IPS-NIHi11 (cell line): ENCODE measurements around the gene CACNG8.
"Not testable (repeated sequence)": the region's sequence is repeated elsewhere in the genome, so short reads cannot be mapped to it uniquely, and the experiment has no call there.

Experiments
- DNase-seq: peaks from one replicate; pipeline ENCODE4 v3.0.0; 2012; ENCODE audit warnings: mixed read lengths, low spot score

CACNG8 gene

DNA sequence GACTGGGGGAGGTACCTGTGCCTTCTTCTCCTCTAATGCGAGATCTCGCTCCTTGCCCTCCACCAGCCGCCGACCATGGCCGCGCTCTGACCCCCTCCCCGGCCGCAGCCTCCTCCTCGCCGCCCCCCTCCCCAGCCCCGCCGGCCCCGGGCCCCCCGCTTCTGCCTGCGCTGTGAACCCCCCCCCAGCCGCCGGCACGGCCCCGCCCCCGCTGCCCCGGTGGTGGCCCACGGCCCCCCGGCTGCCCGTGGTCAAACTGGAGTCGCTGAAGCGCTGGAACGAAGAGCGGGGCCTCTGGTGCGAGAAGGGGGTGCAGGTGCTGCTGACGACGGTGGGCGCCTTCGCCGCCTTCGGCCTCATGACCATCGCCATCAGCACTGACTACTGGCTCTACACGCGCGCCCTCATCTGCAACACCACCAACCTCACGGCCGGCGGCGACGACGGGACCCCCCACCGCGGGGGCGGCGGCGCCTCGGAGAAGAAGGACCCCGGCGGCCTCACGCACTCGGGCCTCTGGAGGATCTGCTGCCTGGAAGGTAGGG lies at the start of gene CACNG8:
TSS of gene CACNG8 (plus strand) at position 51 of the 545 bp plus-strand sequence.
- peak; percentile 61 for DNase-seq

DNA sequence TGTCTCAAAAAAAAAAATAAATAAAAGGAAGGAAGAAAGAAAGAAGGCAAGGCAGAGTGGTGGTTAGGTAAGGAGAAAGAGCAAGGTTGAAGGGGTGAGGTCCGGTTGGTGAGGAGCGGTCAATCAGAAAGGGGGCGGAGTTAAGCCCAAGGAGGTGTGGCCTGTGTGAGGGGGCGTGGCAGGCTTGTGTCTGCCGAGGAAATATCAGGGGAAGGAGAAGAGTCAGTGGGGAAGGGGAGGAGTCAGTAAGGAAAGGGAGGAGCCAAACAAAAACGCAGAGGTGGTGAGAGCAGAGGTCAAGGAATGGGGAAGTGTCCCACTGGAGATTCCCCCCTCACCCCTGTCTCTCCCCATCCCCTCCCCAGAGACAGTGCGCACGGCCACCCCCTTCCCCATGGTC lies 47.7 kb upstream of the CACNG8 start:
- DNase-seq, result peak; percentile 83

DNA sequence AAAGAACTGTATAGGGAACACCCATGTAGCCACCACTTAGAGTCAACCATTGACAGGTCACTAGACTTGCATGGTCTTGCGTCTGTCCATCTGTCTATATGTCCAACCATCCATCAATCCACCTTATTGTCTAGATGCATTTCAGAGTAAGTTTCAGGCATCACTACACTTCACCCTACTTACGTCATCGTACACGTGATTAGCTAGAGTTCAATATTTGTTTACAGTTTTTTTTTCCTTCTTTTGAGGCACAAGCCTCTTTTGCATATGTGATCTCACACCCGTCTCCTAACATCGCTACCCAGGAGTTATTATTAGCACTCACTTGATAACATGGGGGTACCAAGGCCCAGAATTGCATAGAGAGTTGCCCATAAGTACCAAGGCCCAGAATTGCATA lies 46.7 kb upstream of the CACNG8 start:
- no peak for DNase-seq

DNA sequence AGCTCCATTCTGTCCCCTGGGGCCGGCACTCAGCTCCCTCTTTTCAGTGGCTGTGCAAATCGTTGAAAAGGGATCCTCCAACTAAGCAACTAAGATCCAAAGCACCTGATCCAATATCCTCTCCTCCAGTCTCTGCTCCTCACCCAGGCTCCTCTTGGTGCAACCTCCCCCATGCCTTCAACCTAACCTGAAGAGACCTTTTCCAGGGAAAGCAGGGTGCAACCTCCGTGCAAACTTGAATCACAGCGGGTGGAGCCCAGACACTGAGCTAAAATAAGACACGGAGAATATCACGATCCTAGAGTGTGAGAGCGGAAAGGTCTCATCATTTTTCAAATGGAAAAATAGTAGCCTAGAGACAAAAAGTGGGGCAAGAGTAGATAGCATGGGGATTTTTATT lies 45.4 kb upstream of the CACNG8 start:
- no peak for DNase-seq

DNA sequence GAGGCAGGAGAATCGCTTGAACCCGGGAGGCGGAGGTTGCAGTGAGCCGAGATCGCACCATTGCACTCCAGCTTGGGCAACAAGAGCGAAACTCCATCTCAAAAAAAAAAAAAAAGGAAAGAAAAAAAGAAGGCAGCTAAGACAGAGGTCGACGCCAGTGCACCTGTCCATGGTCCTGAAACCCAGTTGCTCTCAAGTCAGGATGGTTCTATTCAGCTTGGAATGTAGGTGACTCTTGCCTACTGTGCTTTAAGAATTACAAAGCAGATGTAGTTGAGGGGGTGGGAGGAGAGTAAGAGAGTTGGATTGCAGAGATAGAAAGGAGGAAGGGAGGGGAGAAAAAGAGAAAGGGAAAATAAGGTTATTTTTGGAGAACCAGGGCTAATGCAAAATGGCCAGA lies 35.0 kb upstream of the CACNG8 start:
- peak; percentile 92 for DNase-seq

DNA sequence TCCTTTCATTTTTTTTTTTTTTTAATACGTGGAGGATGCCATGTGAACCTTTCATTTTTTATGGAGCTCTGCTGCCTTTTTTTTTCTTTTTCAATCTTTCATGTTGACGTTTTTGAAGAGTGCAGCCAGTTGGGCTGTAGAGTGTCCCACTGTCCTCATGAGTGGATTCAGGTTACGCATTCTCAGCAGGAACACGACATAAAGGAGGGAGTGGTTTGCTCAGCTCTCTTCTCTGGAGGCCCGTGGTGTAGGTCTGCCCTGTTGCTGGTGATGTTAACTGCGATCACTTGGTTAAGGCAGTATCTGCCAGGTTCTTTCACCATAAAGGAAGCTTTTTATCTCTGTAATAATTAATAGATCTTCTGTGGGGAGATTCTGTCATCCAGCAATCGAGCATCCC lies 26.7 kb upstream of the CACNG8 start:
- no peak for DNase-seq

DNA sequence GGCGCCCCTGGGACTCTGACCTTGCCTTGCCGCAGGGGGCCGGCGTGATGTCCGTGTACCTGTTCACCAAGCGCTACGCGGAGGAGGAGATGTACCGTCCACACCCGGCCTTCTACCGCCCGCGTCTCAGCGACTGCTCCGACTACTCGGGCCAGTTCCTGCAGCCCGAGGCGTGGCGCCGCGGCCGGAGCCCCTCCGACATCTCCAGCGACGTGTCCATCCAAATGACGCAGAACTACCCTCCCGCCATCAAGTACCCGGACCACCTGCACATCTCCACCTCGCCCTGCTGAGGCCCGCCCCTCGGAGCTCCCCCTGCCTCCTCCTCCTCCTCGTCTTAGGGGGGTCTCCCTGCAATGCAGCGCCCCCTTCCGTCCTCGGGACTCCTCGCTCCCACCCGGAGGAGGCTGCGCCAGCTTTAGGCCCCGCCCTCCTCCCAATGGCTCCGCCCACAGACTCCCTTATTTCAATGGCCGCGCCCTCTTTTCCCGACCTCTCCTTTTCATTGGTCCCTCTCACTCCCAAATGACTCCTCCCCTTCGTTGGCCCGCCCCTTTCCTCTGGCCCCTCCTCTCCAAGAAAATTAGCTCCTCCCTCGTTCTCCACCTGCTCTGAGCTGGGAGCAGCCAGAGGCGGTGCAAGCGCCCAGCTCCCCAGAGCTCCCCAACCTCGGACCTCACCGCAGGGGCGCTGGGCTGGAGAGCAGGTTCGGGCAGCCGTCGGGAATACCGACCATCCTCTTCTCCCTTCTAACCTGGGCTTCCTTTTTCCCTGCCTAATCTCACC lies 20.5 kb upstream of the CACNG8 start:
- DNase-seq, result peak; percentile 95

DNA sequence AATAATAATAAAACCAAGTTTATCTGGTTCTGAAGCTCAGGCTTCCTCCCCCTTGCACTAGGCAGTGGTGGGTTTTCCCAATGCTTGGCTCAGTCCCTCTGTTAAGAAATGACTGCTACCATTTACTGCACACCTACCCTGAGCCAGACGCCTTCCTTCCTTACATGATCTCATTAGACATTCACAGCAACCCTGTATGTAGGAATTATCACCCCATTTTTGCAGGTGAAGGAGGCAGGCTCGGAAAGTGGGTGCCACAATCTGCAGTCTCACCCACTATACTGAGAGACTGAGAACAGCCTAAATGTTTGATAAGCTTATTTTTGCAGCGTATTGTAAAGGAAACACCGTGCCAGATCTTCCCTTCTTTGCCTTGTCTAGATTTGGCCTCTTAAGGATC lies 18.3 kb upstream of the CACNG8 start:
- no peak for DNase-seq

DNA sequence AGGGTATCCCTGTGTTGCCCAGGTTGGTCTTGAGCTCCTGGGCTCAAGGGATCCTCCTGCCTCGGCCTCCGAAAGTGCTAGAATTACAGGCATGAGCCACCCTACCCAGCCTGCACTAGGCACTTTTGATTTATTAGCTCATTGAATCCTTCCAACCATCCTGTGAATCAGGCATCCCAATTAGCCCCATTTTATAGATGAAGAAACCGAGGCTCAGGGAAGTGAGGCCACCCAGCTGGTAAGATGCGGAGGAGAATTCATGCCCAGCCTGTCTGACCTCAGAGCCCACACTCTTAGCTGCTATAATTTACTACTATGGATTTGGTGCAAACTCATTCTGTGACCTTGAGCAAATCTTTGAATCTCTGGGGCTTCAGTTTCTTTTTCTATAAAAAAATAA lies 17.8 kb upstream of the CACNG8 start:
- no peak for DNase-seq

DNA sequence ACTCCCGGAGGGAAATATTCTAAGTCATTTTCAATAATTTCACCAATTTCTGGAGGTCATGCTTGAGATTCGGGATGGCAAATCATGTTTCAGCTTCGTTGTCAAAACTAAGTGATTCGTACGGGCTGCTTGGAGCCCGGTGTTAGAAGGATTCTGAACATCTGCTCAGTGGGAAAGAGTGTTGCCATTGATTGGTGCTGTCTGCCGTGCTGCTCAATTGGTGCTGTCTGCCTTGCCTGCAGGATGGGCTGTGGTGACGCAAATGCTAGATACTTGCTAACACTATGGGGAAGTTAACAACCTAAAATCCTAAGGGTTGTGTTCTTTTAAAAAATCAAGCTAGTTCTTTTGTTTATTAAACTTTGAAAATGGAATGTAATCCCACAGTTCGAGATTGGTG lies 17.3 kb upstream of the CACNG8 start:
- no peak for DNase-seq

DNA sequence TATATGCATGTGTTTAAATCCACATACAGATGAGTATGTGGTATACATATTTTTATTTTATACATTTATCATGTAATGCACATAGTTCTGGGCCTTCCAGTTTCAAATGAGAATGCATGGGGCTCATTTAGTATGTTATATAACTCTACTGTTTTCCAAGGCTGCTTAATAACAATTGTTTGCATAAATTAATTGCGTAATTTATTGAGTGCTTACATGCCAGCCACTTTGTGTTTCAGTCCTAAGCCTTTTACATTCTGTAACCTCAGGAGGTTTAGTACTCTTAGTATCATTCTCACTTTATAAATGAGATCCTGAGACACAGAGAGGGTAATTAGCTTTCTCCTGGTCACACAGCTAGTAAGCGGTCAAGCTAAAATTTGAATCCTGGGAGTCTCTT lies 16.7 kb upstream of the CACNG8 start:
- DNase-seq, result no peak

DNA sequence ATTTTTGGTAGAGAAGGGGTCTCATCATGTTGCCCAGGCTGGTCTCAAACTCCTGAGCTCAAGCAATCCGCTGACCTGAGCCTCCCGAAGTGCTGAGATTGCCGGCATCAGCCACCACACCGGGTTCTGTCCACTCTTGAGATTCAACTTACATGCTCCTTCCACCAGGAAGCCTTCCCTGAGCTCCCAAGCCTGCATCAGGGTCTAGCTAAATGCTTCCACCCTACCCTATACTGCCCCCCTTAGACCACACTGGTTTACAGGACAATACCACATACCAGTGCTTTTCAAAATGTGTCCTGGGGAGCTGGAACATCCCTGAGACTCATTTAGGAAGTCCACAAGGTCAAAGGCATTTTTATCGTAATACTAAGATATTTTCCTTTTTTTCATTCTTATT lies 15.1 kb upstream of the CACNG8 start:
- peak; percentile 50 for DNase-seq

DNA sequence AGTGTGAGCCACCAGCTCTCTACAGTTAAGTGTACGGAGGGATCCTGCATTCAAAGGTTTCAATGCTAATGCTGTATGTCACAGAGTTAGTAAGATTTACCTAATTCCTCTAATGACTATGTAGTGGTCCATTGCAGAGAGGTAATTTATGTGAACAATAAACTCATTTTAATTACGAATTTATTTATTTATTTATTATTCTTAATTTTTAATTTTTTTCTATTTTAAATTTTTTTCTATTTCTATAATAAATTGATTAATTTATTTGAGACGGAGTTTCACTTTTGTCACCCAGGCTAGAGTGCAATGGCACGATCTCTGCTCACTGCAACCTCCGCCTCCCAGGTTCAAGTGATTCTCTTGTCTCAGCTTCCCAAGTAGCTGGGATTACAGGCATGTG lies 14.1 kb upstream of the CACNG8 start:
- DNase-seq, result not testable (repeated sequence)

DNA sequence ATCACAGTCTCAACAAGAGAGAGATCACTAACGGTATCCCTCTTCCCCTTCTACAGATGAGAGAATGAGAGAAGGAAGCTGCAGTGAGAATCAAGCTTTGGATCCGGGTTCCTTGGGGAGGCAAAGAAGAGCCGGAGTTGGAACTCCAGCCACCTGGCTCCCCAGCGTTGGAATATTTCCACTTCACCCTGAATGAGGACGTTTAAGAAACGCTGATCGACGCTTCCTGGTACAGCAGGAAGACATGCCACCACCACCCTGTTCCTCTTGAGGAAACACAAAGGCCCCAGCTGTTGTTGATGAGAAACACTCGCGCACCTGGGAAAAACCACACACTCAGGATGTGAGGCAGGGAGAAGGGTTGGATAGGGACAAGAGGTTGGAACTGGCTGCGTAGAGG lies 11.3 kb upstream of the CACNG8 start:
- DNase-seq, result no peak

DNA sequence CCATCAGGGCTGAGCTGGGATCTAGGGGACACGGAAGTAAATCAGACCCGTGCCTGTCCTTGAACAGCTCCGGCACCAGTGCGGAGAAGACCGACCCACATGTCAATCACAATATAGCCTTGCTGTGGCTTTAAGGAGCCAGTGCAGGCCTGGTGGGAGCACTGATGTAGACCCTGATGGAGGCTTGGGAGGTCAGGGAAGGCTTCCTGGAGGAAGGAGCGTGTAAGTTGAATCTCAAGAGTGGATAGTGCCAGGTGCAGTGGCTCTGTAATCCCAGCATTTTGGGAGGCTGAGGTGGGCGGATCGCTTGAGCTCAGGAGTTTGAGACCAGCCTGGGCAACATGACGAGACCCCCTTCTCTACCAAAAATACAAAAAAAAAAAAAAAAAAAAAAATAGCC lies 10.8 kb upstream of the CACNG8 start:
- no peak for DNase-seq

DNA sequence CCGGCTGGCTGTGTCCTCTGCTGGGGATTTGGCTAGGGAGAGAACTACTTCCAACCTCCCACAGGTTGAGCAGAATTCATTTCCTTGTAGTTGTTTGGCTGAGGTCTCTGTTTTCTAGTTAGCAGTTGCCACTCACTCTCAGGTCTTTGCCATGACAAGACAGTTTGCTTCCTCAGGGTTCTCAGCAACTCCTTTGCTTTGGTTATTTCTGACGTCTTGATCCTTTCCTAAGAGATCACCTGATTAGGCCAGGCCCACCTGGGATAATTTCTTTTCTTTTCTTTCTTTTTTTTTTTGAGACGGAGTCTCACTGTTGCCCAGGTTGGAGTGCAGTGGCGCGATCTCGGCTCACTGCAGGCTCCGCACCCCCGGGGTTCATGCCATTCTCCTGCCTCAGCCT lies 9.4 kb upstream of the CACNG8 start:
- no peak for DNase-seq

DNA sequence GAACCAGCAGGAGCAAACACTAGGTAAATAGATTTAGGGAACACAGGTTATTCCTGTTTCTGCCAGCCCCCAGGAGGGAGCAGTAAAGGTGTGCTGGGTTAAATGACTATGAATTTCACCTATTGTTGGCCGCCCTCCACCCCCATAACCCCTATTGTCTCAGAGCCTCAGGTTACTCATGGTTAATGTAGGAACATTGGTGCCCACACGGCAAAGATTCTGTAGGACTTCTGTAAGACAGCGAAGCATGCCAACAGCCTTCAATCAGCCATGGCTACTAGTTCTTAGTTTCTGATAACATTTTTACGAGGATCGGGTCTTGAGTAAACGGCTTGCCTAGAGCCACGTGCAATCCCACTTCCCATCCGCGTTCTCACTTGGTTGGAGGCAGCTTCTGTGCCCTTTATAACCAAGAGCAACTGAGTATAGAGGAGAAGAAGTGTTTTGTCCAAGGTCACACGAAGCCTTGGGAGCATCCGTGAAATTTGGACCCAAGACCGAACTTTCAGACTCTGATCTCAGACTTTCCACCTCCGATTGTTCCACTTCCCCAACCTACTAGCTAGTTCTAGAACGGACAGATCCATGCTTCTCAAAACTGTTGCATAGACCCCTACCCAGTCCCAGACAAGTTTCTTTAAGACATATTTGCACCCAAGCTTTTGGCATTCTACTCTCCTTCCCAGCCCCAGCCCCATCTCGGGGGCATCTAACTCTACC lies 5.1 kb upstream of the CACNG8 start:
- no peak for DNase-seq

DNA sequence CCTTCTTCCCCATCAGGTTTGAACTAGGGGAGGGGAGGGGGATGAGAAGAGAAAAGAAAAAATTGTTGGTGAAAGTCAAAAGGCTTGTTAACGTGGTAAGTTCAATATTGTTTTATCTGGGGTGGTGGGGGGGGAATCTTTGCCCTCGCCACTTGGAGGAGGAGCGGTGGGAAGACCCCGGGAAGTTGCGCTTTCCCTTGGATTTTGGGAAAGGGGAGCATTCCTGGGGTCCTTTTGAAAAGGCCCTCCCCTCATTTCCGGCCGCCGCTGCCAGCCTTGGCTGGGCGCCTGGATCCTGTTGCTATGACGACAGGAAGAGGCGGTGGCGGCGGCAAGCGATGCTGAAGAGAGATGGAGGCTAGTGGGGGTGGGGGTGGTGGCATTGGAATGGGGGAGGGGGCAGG lies 4.6 kb upstream of the CACNG8 start:
- peak; percentile 84 for DNase-seq

DNA sequence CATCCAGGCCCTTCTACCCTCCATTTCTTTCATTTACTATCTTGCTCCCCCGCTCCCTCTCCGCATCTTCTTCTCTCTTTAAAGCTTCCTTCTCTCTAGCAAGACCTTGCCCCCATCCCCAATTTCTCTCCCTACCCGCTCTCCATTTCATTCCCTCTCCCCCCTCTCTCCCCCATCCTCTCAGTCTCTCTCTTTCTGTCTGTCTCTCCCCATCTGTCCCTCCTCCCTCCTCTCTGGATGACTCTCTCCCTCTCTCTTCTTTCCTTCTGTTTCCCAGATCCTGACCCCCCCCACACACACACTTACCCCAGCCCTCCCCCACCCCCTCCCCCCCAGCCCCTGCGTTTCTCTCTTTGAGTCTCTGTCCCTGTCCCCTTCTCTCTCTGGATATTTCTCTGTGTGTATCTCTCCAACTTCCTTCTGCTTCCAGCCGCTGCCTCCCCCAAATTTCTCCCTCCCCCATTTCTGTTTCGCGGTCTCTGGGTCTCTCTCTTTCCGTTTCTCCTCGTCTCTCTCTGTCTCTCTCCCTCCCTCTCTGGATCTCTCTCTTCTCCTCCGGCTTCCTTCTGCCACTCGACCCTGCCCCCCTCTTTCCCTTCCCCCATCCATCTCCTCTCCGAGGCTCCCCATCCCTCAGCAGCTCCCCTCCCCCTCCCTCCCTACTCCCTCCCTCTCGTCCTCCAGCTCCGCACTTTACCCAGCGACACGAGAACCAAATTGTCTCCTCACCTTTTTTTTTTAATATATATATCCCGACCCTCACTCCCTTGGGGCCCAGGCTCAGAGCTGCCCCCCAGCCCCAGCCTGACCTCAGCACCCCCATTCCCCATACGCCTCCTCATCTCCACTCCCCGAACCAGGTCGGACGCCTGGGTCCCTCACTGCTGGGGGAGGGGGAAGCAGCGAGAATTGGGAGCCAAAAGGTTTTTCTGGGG lies 3.6 kb upstream of the CACNG8 start:
- DNase-seq, result peak; percentile 72

DNA sequence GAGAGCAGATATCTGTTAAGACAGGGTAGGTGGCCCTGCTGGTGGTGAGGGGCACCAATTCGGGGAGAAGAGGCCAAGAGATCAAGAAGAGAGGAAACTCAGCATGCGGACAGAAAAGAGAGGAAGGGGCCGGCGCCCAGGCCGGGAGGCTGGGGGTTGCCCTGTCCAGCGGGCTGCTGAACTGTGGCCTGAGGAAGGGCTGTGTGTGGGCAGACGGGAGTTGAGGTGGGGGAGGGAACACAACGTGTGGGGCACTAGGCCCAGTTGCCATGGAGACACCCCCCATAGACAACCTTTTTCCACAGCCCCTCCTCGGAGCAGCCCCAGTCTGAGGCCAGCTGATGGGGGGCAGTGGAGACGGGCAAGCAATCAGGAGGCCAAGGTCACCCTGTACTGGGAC lies 2.5 kb upstream of the CACNG8 start:
- no peak for DNase-seq

DNA sequence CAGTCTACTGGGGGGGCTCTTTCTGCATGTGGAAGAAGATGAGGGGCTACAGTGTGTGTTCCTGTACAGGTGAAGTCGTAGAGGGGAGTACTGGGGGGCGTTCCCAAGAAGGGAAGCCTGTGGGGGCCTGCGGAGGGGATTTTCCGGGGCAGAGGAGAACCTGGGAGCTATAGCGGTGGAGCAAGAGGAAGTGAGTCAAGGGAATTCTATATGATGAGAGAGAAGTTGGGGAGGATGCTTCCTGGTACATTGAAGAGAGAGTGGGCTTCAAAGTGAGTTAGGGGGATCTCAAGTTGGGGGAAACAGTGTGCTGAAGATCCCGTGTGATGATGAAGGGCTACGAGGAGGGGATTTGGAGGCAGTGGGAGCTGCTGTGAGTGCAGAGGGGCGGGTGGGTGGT lies 1.9 kb upstream of the CACNG8 start:
- DNase-seq, result no peak
